Nephron (organoid): ENCODE data around the gene CAPN3.

ENCODE experiments used
- H3K27ac Mint-ChIP-seq, 3 experiments: 2 replicates each; pipeline ENCODE4 v1.8.0; 2020; ENCODE audit warnings: mixed read lengths in 3 of 3, mild to moderate bottlenecking in 2 of 3, moderate library complexity in 1 of 3
- H3K27me3 Mint-ChIP-seq: 2 replicates; pipeline ENCODE4 v1.8.0; 2021; ENCODE audit warnings: low read depth, mild to moderate bottlenecking, moderate library complexity, mixed read lengths
- H3K36me3 Mint-ChIP-seq: 2 replicates; pipeline ENCODE4 v1.8.0; 2020; ENCODE audit warnings: low read depth, mixed read lengths
- H3K4me1 Mint-ChIP-seq: 2 replicates; pipeline ENCODE4 v1.8.0; 2020; ENCODE audit warnings: mixed read lengths
- H3K4me3 Mint-ChIP-seq, 3 experiments: 2 replicates each; pipeline ENCODE4 v1.8.0; 2020; ENCODE audit warnings: mild to moderate bottlenecking in 3 of 3, mixed read lengths in 3 of 3, moderate library complexity in 2 of 3
- H3K9me3 Mint-ChIP-seq: 2 replicates; pipeline ENCODE4 v1.8.0; 2020; ENCODE audit warnings: mixed read lengths
- TF ChIP-seq, protein P1 (sequence below), 3 experiments: fragments of 200-600 bp; sonication (generic); IDR thresholded peaks; one replicate each; pipeline ENCODE4 v1.5.0; 2021; ENCODE audit warnings: antibody characterized with exemption in 3 of 3; ENCODE audit not compliant: unreplicated experiment in 3 of 3

The CAPN3 gene

GRCh38 chr15:42457445-42458442 is 98.4 kb downstream of the CAPN3 start:
- Mint-ChIP-seq H3K27ac (peak overlapping the region; percentile 100), H3K4me1 (peaks cover 39% of the 10 kb centered on the region), H3K9me3 (no peaks in the 10 kb centered on the region), H3K4me3 (peak overlapping the region; percentile 76 to 91 (median 89)), H3K36me3 (peaks cover 14% of the 10 kb centered on the region), H3K27me3 (no peaks in the 10 kb centered on the region)
- TF ChIP-seq, protein P1, sequence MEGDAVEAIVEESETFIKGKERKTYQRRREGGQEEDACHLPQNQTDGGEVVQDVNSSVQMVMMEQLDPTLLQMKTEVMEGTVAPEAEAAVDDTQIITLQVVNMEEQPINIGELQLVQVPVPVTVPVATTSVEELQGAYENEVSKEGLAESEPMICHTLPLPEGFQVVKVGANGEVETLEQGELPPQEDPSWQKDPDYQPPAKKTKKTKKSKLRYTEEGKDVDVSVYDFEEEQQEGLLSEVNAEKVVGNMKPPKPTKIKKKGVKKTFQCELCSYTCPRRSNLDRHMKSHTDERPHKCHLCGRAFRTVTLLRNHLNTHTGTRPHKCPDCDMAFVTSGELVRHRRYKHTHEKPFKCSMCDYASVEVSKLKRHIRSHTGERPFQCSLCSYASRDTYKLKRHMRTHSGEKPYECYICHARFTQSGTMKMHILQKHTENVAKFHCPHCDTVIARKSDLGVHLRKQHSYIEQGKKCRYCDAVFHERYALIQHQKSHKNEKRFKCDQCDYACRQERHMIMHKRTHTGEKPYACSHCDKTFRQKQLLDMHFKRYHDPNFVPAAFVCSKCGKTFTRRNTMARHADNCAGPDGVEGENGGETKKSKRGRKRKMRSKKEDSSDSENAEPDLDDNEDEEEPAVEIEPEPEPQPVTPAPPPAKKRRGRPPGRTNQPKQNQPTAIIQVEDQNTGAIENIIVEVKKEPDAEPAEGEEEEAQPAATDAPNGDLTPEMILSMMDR (IDR thresholded peaks at IDR 0.05; ENCODE audit: unreplicated experiment in 3 of 3), result no peak

DNA sequence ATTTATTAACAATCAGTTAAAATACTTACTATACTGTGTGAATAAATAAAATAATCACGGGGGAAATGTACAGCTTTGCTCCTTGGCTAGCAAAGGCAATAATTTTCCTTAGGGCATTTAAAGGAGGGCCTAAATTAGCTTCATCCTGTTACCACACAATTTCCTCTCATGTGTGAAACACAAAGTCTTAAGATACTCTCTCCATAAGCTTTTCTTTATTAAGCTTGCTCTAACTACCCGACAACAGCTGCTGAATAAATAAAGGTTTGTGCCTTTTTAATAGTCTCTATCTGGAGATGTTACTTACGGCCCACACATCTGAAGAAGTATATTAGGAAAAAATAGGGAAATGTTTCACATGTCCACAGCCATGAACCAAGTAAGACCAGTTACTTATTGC is 102.0 kb downstream of the CAPN3 start:
- Mint-ChIP-seq H3K27ac (peak overlapping the region; percentile 81 to 88 (median 88)), H3K36me3 (peaks cover 17% of the 10 kb centered on the region), H3K4me3 (no peak overlapping the region), H3K4me1 (peaks cover 33% of the 10 kb centered on the region), H3K9me3 (no peaks in the 10 kb centered on the region), H3K27me3 (no peaks in the 10 kb centered on the region)
- TF ChIP-seq, protein P1 (IDR thresholded peaks at IDR 0.05; ENCODE audit: unreplicated experiment in 3 of 3), result no peak
